GDM1 (cell line): ENCODE results near the gene LRTM2.

ENCODE experiments used
- DNase-seq: peaks from one replicate; lab custom pipeline; 2025; lab: John Stamatoyannopoulos, UW

The LRTM2 gene

GRCh38 chr12:1842183-1842904 is 22.0 kb downstream of the LRTM2 start:
- DNase-seq = peak; percentile 83

GRCh38 chr12:1842905-1843640 is 22.7 kb downstream of the LRTM2 start:
- no peak for DNase-seq

GRCh38 chr12:1843641-1844005 is 23.3 kb downstream of the LRTM2 start:
- DNase-seq = no peak

GRCh38 chr12:1844223-1844622 is 23.9 kb downstream of the LRTM2 start:
- DNase-seq = no peak

- no peak for DNase-seq
Measured at GRCh38 chr12:1844661-1845409, 24.5 kb downstream of the LRTM2 start.

- no peak for DNase-seq
Measured at GRCh38 chr12:1845427-1845826, 25.1 kb downstream of the LRTM2 start.

GRCh38 chr12:1845886-1846285 is 25.5 kb downstream of the LRTM2 start:
- no peak for DNase-seq

GRCh38 chr12:1846421-1847405 is 26.3 kb downstream of the LRTM2 start:
- DNase-seq = no peak

- DNase-seq = no peak
Measured at GRCh38 chr12:1847411-1847810, 27.0 kb downstream of the LRTM2 start.

GRCh38 chr12:1848146-1848545 is 27.8 kb downstream of the LRTM2 start:
- no peak for DNase-seq

- DNase-seq = no peak
Measured at GRCh38 chr12:1848745-1849144, 28.4 kb downstream of the LRTM2 start.

GRCh38 chr12:1851151-1851701 is 30.9 kb downstream of the LRTM2 start:
- DNase-seq = peak; percentile 66

- no peak for DNase-seq
Measured at GRCh38 chr12:1852076-1852475, 31.7 kb downstream of the LRTM2 start.

- DNase-seq = no peak
Measured at GRCh38 chr12:1853716-1854115, 33.4 kb downstream of the LRTM2 start.

- no peak for DNase-seq
Measured at GRCh38 chr12:1855241-1855640, 34.9 kb downstream of the LRTM2 start.

GRCh38 chr12:1857086-1857485 is 36.7 kb downstream of the LRTM2 start:
- DNase-seq = no peak

- no peak for DNase-seq
Measured at GRCh38 chr12:1857821-1858220, 37.5 kb downstream of the LRTM2 start.

GRCh38 chr12:1858456-1858855 is 38.1 kb downstream of the LRTM2 start:
- DNase-seq = no peak

- no peak for DNase-seq
Measured at GRCh38 chr12:1859643-1860042, 39.3 kb downstream of the LRTM2 start.

- no peak for DNase-seq
Measured at GRCh38 chr12:1862973-1863372, 42.6 kb downstream of the LRTM2 start.

- DNase-seq = no peak
Measured at GRCh38 chr12:1863823-1864222, 43.5 kb downstream of the LRTM2 start.
